ENCODE results near the gene AFG3L2. TPM values are rescaled to one million over a fixed set of nuclear protein-coding genes. Genes with fewer than 3 reads are reported as not detected.

AFG3L2 gene
- total RNA-seq, 4 donors from 2014 or later: 53.0 to 62.8 (median 57.9) TPM

DNA sequence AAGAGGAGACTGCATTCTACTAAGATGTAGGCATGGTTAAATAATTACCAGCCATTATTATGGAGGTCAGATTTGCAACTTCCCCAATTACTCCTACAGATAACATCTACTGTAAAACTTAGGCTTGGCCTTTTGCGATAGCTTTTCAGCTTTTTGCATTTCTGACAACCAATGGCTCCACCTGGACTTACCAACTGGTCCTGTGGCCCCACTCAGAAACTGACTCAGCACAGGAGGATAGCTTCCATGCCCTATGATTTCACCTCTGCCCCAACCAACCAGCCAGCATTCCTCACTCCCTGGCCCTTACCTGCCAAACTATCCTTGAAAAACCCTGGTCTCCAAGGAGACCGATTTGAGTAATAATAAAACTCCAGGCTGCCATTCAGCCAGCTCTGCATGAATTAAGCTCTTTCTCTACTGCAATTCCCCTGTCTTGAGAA is 40.8 kb downstream of the AFG3L2 start:
- no peak for TF ChIP-seq POLR2AphosphoS5 (IDR thresholded peaks at IDR 0.05)
- no peak for TF ChIP-seq POLR2A (IDR thresholded peaks at IDR 0.05)
- TF ChIP-seq CTCF (IDR thresholded peaks at IDR 0.05): no peak
- TF ChIP-seq EP300 (IDR thresholded peaks at IDR 0.05): no peak
- Histone ChIP-seq H3K36me3 (peaks cover 74% of the 10 kb centered on the region), H3K4me3 (no peak overlapping the region), H3K27ac (no peak overlapping the region), H3K4me1 (no peaks in the 10 kb centered on the region), H3K9me3 (no peaks in the 10 kb centered on the region), H3K27me3 (no peaks in the 10 kb centered on the region)
- no peak for DNase-seq (ENCODE audit: low spot score in 2 of 2)
- 69% methylated on average over 2 of the region's 2 CpGs for WGBS

GRCh38 chr18:12335503-12335902 is 41.5 kb downstream of the AFG3L2 start:
- WGBS: 81% methylated on average over 7 of the region's 7 CpGs

GRCh38 chr18:12334863-12335262 is 42.2 kb downstream of the AFG3L2 start:
- H3K4me3 ChIP-seq: no peak overlapping the region
- TF ChIP-seq POLR2AphosphoS5 (IDR thresholded peaks at IDR 0.05) (no peak), CTCF (IDR thresholded peaks at IDR 0.05) (no peak)
- DNase-seq (ENCODE audit: low spot score in 2 of 2): no peak
- H3K27ac ChIP-seq: no peak overlapping the region
- WGBS: 77% methylated on average over 2 of the region's 2 CpGs
- no peaks in the 10 kb centered on the region for H3K4me1 ChIP-seq
- H3K9me3 ChIP-seq: no peaks in the 10 kb centered on the region
- H3K36me3 ChIP-seq: peaks cover 73% of the 10 kb centered on the region
- no peaks in the 10 kb centered on the region for H3K27me3 ChIP-seq

More at GRCh38 chr18:12335503-12335902, 41.5 kb downstream of the AFG3L2 start:
- Histone ChIP-seq H3K4me1 (no peaks in the 10 kb centered on the region), H3K36me3 (peaks cover 74% of the 10 kb centered on the region), H3K4me3 (no peak overlapping the region), H3K27ac (no peak overlapping the region), H3K9me3 (no peaks in the 10 kb centered on the region), H3K27me3 (no peaks in the 10 kb centered on the region)
- TF ChIP-seq POLR2AphosphoS5 (IDR thresholded peaks at IDR 0.05) (no peak), EP300 (IDR thresholded peaks at IDR 0.05) (no peak), POLR2A (IDR thresholded peaks at IDR 0.05) (no peak), CTCF (IDR thresholded peaks at IDR 0.05) (no peak)
- no peak for DNase-seq (ENCODE audit: low spot score in 2 of 2)

DNA sequence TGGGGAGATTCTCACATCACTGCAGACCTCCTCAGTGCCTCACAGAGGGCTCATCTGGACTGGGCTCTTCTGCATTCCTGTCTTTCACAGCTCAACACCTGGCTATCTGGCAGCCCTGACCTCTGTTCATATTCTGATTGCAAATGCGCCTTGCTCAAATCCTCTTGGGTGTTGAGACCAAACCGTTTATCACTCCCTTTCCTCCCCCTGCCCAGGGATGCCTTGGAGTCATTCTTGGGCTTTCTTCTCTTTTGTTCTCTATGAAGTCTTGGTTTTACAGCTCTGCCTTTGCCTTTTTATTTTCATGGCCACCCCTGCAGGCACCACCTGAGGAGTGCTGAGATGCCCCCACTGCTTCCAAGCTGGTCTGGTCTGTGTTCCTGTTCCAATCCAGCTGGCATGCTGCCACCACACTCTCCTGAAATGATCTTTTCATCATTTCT is 42.6 kb downstream of the AFG3L2 start:
- Histone ChIP-seq H3K4me3 (no peak overlapping the region), H3K36me3 (peaks cover 73% of the 10 kb centered on the region), H3K4me1 (no peaks in the 10 kb centered on the region), H3K27me3 (no peaks in the 10 kb centered on the region), H3K9me3 (no peaks in the 10 kb centered on the region), H3K27ac (no peak overlapping the region)
- no peak for TF ChIP-seq POLR2AphosphoS5 (IDR thresholded peaks at IDR 0.05)
- DNase-seq (ENCODE audit: low spot score in 2 of 2): peak in 1 of 2 donors; percentile 48
- 64% methylated on average over 2 of the region's 2 CpGs for WGBS

GRCh38 chr18:12333506-12334290 is 43.3 kb downstream of the AFG3L2 start:
- WGBS: 77% methylated on average over 10 of the region's 10 CpGs
- no peaks in the 10 kb centered on the region for H3K9me3 ChIP-seq
- TF ChIP-seq EP300 (IDR thresholded peaks at IDR 0.05) (no peak), POLR2A (IDR thresholded peaks at IDR 0.05) (no peak), CTCF (IDR thresholded peaks at IDR 0.05) (no peak), POLR2AphosphoS5 (IDR thresholded peaks at IDR 0.05) (no peak)
- no peaks in the 10 kb centered on the region for H3K4me1 ChIP-seq
- no peak overlapping the region for H3K4me3 ChIP-seq
- peak; percentile 21 to 29 for DNase-seq (ENCODE audit: low spot score in 2 of 2)
- H3K27me3 ChIP-seq: no peaks in the 10 kb centered on the region
- no peak overlapping the region for H3K27ac ChIP-seq
- peaks cover 74% of the 10 kb centered on the region for H3K36me3 ChIP-seq
